ENCODE measurements around the gene FAAP20. TPM values are rescaled to one million over a fixed set of nuclear protein-coding genes. Genes with fewer than 3 reads are reported as not detected.

Gene FAAP20
- total and polyA plus RNA-seq, 2 experiments from 2014 or later, result 79.1 to 167 TPM

GRCh38 chr1:2204415-2205190 lies 10.0 kb upstream of the FAAP20 start:
- Mint-ChIP-seq H3K4me1 (peaks cover 19% of the 10 kb centered on the region), H3K27ac (no peak overlapping the region; the same call in 1 of the 2 replicates), H3K27me3 (ENCODE audit: insufficient read depth, low read depth, poor library complexity) (peaks cover 19% of the 10 kb centered on the region), H3K9me3 (no peaks in the 10 kb centered on the region), H3K36me3 (ENCODE audit: low read depth) (no peaks in the 10 kb centered on the region), H3K4me3 (peak overlapping the region; percentile 65)
- DNase-seq (ENCODE audit: low spot score) (peak; percentile 92), ATAC-seq (peak; percentile 75)
- Histone ChIP-seq H3K79me2 (replicated peaks; ENCODE audit: insufficient read depth) (no peaks in the 10 kb centered on the region; the same call in 1 of the 2 replicates), H3K4me1 (ENCODE audit: insufficient read depth) (peaks cover 10% of the 10 kb centered on the region; the same call in 1 of the 2 replicates), H3K27ac (ENCODE audit: low read depth) (peak overlapping the region; percentile 72; the same call in 1 of the 2 replicates), H3K4me2 (peak overlapping the region; percentile 89), H3K9me2 (ENCODE audit: insufficient read depth) (no peaks in the 10 kb centered on the region), H2AFZ (0 out of 2 replicates have a peak overlapping the region, but pooled peaks have one; percentile 74), H3K27me3 (ENCODE audit: insufficient read depth) (peaks cover 6% of the 10 kb centered on the region; the same call in 1 of the 2 replicates), H3F3A (replicated peaks; ENCODE audit: low read depth) (peaks cover 7% of the 10 kb centered on the region; the same call in 1 of the 2 replicates), H4K20me1 (replicated peaks; ENCODE audit: insufficient read depth) (no peaks in the 10 kb centered on the region), H3K4me3 (peak overlapping the region; percentile 70), H3K36me3 (ENCODE audit: insufficient read depth) (no peaks in the 10 kb centered on the region)
- TF ChIP-seq POLR2AphosphoS5 (IDR thresholded peaks at IDR 0.05; ENCODE audit: low read depth) (peak; percentile 69), ZNF462 (CRISPR knock-in tag; IDR thresholded peaks at IDR 0.05) (no peak)
